Right lobe of liver (tissue), 6 donors: ENCODE results near the gene ALOX15. TPM values are rescaled to one million over a fixed set of nuclear protein-coding genes. Genes with fewer than 3 reads are reported as not detected.

ENCODE experiments used
- ATAC-seq, 4 donors: fragments of 200-7000 bp; cut with Tn5 transposase; one replicate each; pipeline ENCODE4 v1.9.1; 2020; ENCODE audit warnings: mild to moderate bottlenecking in 4 of 4, moderate library complexity in 4 of 4
- DNase-seq, 3 donors: peaks; one replicate each; pipeline ENCODE4 v3.0.0-alpha.2; 2020
- H3K27ac ChIP-seq, 3 donors: fragments of 200-600 bp; one replicate each; pipeline ENCODE4 v1.8.0; 2022
- H3K27me3 ChIP-seq, 2 donors: fragments of 200-600 bp; one replicate each; pipeline ENCODE4 v1.8.0; 2022
- H3K36me3 ChIP-seq, 4 donors: fragments of 200-600 bp; sonication (generic) in 1 of 4; one replicate each; pipeline versions ENCODE4 v1.5.1 to v1.8.0; 2017 to 2022; ENCODE audit warnings: control low read depth in 1 of 4
- H3K4me1 ChIP-seq, 4 donors: fragments of 200-600 bp; sonication (generic) in 1 of 4; one replicate each; pipeline versions ENCODE4 v1.5.1 to v1.8.0; 2017 to 2022; ENCODE audit warnings: control low read depth in 1 of 4
- H3K4me3 ChIP-seq, 3 donors: fragments of 200-600 bp; one replicate each; pipeline ENCODE4 v1.8.0; 2022
- H3K9me3 ChIP-seq, 4 donors: fragments of 200-600 bp; sonication (generic) in 1 of 4; one replicate each; pipeline versions ENCODE4 v1.5.1 to v1.8.0; 2017 to 2022; ENCODE audit warnings: control low read depth in 1 of 4
- POLR2A ChIP-seq: fragments of 450-650 bp; IDR thresholded peaks from one replicate; pipeline ENCODE4 v1.6.1; 2017; ENCODE audit warnings: antibody characterized with exemption, mild to moderate bottlenecking
- WGBS: methylation state at CpG from one replicate; pipeline ENCODE4 v1.1.6; 2018; ENCODE audit warnings: low coverage, low lambda C conversion rate; ENCODE audit not compliant: insufficient coverage; ENCODE audit errors: missing lambda C conversion rate; 5-methylcytosine and 5-hydroxymethylcytosine counted together
- intact Hi-C, 2 donors: fragments of 100-400 bp; cut with DNase I; formaldehyde crosslinking; loops; one replicate each; pipeline versions ENCODE4 v1.11.2 to v1.14.1; 2022
- total RNA-seq, 6 experiments: library from RNA; depleted of rRNA in 2 of 6; stranded (reverse); fragments of >200 nt in 2 of 6; fragmentation: NEBNext Ultra II Directional in 3 of 6; extraction: Animal tissue kit (Norgen Biotek cat#: 25700) in 3 of 6; gene quantifications; one replicate each; pipeline versions ENCODE4 v1.1.0 to v1.2.4, GENCODE V29; 2016 to 2023
- TF ChIP-seq, protein P1 (sequence below), 4 donors: fragments of 200-600 bp in 3 of 4; fragments of 450-650 bp in 1 of 4; IDR thresholded peaks; one replicate each; pipeline versions ENCODE4 v1.5.1 to v1.8.0; 2016 to 2022; ENCODE audit warnings: antibody characterized with exemption in 4 of 4, mild to moderate bottlenecking in 2 of 4
- donor health status: DM: no; HTN: yes; CAD: no.
- donor health status: DM: no; HTN: no; CAD: no.
- donor health status: DM: no; HTN: no; CAD: no.
- donor health status: DM: no; HTN: yes; CAD: no.
- donor health status: DM: no; HTN: yes; CAD: no.

The ALOX15 gene
- total RNA-seq, 6 experiments from 2014 or later = 0.09 to 0.53 (median 0.28) TPM; not detected in 2

DNA sequence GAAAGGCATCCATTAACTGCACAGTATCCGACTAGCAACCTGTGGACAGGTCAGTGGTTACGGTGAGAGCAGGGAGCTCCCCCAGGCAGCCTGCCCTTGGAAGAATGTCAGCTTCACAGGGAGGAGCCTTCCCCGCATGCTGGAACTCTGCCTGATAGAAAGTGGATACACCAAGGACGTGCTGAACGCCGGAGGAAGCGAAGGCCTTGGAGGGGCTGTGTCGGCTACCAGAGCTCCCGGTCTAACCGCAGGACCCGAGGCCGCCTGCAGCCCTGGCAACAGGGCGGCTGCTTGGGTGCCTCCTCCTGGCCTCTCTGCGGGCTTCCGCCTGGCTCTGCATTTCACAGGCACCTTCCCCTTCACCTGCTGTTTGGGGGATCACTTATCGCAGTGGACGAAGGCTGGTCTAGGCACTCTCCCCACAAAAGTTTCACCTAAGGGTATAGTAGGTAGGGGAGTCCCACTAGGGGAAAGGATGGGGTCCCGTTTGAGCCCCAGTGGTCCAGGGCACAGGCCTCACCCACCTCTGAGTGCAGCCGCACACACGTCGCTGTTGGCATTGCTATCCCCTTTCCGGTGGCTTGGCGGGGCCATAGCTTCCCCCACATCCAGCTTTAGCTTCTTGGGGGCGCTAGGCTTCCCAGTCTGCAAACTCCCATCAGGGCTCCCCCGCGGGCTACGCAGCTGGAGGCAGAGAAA lies 32.7 kb upstream of the ALOX15 start:
- TF ChIP-seq POLR2A = no peak
- TF ChIP-seq, protein P1, sequence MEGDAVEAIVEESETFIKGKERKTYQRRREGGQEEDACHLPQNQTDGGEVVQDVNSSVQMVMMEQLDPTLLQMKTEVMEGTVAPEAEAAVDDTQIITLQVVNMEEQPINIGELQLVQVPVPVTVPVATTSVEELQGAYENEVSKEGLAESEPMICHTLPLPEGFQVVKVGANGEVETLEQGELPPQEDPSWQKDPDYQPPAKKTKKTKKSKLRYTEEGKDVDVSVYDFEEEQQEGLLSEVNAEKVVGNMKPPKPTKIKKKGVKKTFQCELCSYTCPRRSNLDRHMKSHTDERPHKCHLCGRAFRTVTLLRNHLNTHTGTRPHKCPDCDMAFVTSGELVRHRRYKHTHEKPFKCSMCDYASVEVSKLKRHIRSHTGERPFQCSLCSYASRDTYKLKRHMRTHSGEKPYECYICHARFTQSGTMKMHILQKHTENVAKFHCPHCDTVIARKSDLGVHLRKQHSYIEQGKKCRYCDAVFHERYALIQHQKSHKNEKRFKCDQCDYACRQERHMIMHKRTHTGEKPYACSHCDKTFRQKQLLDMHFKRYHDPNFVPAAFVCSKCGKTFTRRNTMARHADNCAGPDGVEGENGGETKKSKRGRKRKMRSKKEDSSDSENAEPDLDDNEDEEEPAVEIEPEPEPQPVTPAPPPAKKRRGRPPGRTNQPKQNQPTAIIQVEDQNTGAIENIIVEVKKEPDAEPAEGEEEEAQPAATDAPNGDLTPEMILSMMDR (IDR thresholded peaks at IDR 0.05) = no peak
- DNase-seq = no peak
- Histone ChIP-seq H3K4me3 (no peak overlapping the region), H3K4me1 (no peaks in the 10 kb centered on the region), H3K36me3 (peaks cover 0 to 57% (median 21%) of the 10 kb centered on the region in 4 donors), H3K27me3 (no peaks in the 10 kb centered on the region), H3K27ac (no peak overlapping the region), H3K9me3 (no peaks in the 10 kb centered on the region)
- 100% methylated on average over 1 of the region's 27 CpGs for WGBS
- intact Hi-C loops = no loop called here
- ATAC-seq = no peak

DNA sequence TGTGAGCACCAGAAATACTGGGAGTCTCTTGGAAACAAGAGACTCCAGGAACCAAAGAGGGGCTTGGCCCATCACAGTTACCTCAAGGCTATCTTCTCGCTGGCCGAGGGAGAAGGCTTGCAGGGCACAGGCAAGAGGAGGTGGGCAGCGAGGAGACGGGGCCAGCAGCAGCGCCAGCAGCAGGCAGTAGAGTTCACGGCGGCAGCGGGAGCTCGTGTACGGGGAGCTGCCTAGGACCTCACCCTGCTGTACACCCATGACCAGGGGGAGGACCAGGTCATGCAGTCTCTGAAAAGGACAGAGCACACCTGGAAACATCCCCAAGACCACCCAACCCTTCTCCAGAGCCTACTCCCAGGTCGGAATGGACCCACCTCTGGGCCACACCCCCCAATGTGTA lies 31.7 kb upstream of the ALOX15 start:
- Histone ChIP-seq H3K36me3 (peaks cover 0 to 57% (median 21%) of the 10 kb centered on the region in 4 donors), H3K4me1 (no peaks in the 10 kb centered on the region), H3K27me3 (no peaks in the 10 kb centered on the region), H3K4me3 (no peak overlapping the region), H3K9me3 (no peaks in the 10 kb centered on the region), H3K27ac (no peak overlapping the region)
- intact Hi-C loops = no loop called here
- no peak for TF ChIP-seq POLR2A
- TF ChIP-seq, protein P1 (IDR thresholded peaks at IDR 0.05) = no peak
- ATAC-seq (peak in 1 of 4 donors; percentile 22), DNase-seq (no peak)
- no CpG with 5 or more reads among the region's 11 CpGs for WGBS

DNA sequence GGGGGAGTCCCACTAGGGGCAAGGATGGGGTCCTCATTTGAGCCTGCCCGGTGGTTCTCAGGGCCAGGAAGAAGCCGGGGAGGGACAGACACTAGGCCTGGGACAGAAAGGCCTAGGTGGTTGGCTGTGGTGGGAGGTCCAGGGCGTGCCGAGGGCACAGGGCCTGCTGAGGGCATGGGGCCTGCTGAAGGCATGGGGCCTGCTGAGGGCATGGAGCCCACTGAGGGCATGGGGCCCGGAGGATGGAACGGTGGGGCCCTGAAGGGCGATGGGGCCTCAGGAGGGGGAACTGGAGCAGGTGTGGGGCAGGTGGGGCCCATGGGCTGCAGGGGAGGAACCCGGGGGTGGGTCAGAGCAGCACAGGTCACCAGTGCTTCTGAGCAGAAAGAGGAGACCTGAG lies 31.3 kb upstream of the ALOX15 start:
- peak in 1 of 4 donors; percentile 21 for ATAC-seq

DNA sequence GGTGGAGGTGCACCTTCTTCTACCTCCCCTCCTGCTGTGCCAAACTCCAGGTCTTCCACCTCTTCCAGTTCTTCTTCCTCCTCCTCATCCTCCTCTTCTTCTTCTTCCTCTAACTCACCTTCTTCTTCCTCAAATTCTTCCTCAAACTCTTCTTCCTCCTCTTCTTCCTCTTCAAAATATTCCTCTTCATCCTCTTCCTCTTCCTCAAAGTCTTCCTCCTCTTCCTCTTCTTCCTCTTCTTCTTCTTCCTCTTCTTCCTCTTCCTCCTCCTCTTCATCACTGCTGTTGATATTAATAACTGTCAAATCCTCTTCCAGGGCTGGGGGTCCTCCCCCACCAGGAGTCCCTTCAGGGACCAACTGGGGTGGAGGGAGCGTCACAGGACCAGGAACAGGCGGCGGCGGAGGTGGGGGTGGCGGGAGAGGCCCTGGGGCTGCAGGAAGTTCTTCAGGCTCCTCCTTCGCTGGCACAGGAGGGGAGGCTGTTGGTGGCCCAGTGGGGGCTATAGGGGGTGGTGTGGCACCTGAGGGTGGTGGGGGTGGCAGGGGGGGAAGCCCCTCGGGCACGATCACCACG lies 30.7 kb upstream of the ALOX15 start:
- intact Hi-C loops = no loop called here
- no peak overlapping the region for H3K27ac ChIP-seq
- 92% methylated on average over 8 of the region's 9 CpGs for WGBS
- peaks cover 0 to 53% (median 21%) of the 10 kb centered on the region in 4 donors for H3K36me3 ChIP-seq
- no peaks in the 10 kb centered on the region for H3K9me3 ChIP-seq
- no peak for TF ChIP-seq POLR2A
- TF ChIP-seq, protein P1 (IDR thresholded peaks at IDR 0.05) = no peak
- H3K4me3 ChIP-seq = no peak overlapping the region
- no peak for ATAC-seq
- DNase-seq = no peak
- H3K27me3 ChIP-seq = no peaks in the 10 kb centered on the region
- no peaks in the 10 kb centered on the region for H3K4me1 ChIP-seq

More for the DNA sequence above, 31.3 kb upstream of the ALOX15 start:
- Histone ChIP-seq H3K27ac (no peak overlapping the region), H3K27me3 (no peaks in the 10 kb centered on the region), H3K36me3 (peaks cover 0 to 57% (median 21%) of the 10 kb centered on the region in 4 donors), H3K4me1 (no peaks in the 10 kb centered on the region), H3K4me3 (no peak overlapping the region), H3K9me3 (no peaks in the 10 kb centered on the region)
- DNase-seq = no peak
- 84% methylated on average over 5 of the region's 8 CpGs for WGBS
- no peak for TF ChIP-seq POLR2A
- TF ChIP-seq, protein P1 (IDR thresholded peaks at IDR 0.05) = no peak
- intact Hi-C loops = no loop called here
